Neural cell (in vitro differentiated cells): ENCODE measurements around the gene RASA4B.
"Not testable (repeated sequence)": the region's sequence is repeated elsewhere in the genome, so short reads cannot be mapped to it uniquely, and the experiment has no call there.

Source experiments
- CTCF ChIP-seq: fragments of 450-650 bp; IDR thresholded peaks from 2 replicates; pipeline ENCODE4 v1.5.1; 2014; ENCODE audit warnings: antibody characterized with exemption, mild to moderate bottlenecking, moderate library complexity; ENCODE audit not compliant: poor library complexity, severe bottlenecking
- EP300 ChIP-seq: fragments of 450-650 bp; conservative IDR thresholded peaks from 2 replicates; pipeline ENCODE4 v1.6.1; 2014; ENCODE audit warnings: antibody characterized with exemption, mild to moderate bottlenecking, moderate library complexity; ENCODE audit not compliant: poor library complexity, severe bottlenecking
- EZH2 ChIP-seq: fragments of 200-600, 300-800 bp; shearing (Covaris generic), sonication (generic); IDR thresholded peaks from 2 replicates; pipeline ENCODE4 v1.6.1; 2014; ENCODE audit warnings: antibody characterized with exemption, low read length, borderline replicate concordance, mild to moderate bottlenecking; ENCODE audit not compliant: insufficient read depth, poor library complexity, severe bottlenecking
- MXI1 ChIP-seq: fragments of 450-650 bp; conservative IDR thresholded peaks from 2 replicates; pipeline ENCODE4 v1.6.1; 2014; ENCODE audit warnings: antibody characterized with exemption, mild to moderate bottlenecking; ENCODE audit not compliant: poor library complexity, severe bottlenecking
- POLR2AphosphoS5 ChIP-seq: IDR thresholded peaks from 2 replicates; pipeline ENCODE4 v1.6.1; 2012
- RAD21 ChIP-seq: fragments of 450-650 bp; conservative IDR thresholded peaks from 2 replicates; pipeline ENCODE4 v1.6.1; 2014; ENCODE audit warnings: antibody characterized with exemption, mild to moderate bottlenecking, moderate library complexity
- REST ChIP-seq: IDR thresholded peaks from 2 replicates; pipeline ENCODE4 v1.6.1; 2012; ENCODE audit warnings: borderline replicate concordance
- SMC3 ChIP-seq: fragments of 450-650 bp; conservative IDR thresholded peaks from 2 replicates; pipeline ENCODE4 v1.6.1; 2014; ENCODE audit warnings: antibody characterized with exemption, mild to moderate bottlenecking, moderate library complexity; ENCODE audit not compliant: poor library complexity
- TAF1 ChIP-seq: IDR thresholded peaks from 2 replicates; pipeline ENCODE4 v1.6.1; 2012; ENCODE audit warnings: low read depth

- not testable (repeated sequence) for TF ChIP-seq CTCF, EP300, EZH2, POLR2AphosphoS5, SMC3, REST, MXI1, TAF1, RAD21
These were observed 17.6 kb upstream of the RASA4B start for GRCh38 chr7:102535062-102535615.
